Psoas muscle (tissue), 8 donors: ENCODE measurements around the gene SLC6A17. TPM values are rescaled to one million over a fixed set of nuclear protein-coding genes. Genes with fewer than 3 reads are reported as not detected.
A peak's percentile ranks its signal among the peaks of the same experiment; 100 is the strongest.

Experiments used
- ATAC-seq, 4 donors: fragments of 200-7000 bp; cut with Tn5 transposase; one replicate each; pipeline ENCODE4 v1.9.1; 2020; ENCODE audit warnings: moderate library complexity in 3 of 4, mild to moderate bottlenecking in 2 of 4
- DNase-seq, 2 donors: peaks; one replicate each; pipeline ENCODE4 v3.0.0-alpha.2; 2020
- H3K27ac ChIP-seq: fragments of 200-600 bp; one replicate; pipeline ENCODE4 v1.8.0; 2022
- H3K27me3 ChIP-seq, 3 donors: fragments of 200-600 bp in 1 of 3; one replicate each; pipeline versions ENCODE4 v1.6.1 to v1.8.0; 2013 to 2022; ENCODE audit warnings: low read length in 2 of 3, mild to moderate bottlenecking in 2 of 3, moderate library complexity in 1 of 3; ENCODE audit not compliant: insufficient read depth in 3 of 3
- H3K36me3 ChIP-seq, 2 donors: fragments of 200-600 bp in 1 of 2; one replicate each; pipeline versions ENCODE4 v1.6.1 to v1.8.0; 2013 to 2022; ENCODE audit warnings: low read depth in 1 of 2, mild to moderate bottlenecking in 1 of 2, moderate library complexity in 1 of 2; ENCODE audit not compliant: insufficient read depth in 1 of 2
- H3K4me1 ChIP-seq: fragments of 200-600 bp; one replicate; pipeline ENCODE4 v1.8.0; 2022
- H3K4me3 ChIP-seq: fragments of 200-600 bp; one replicate; pipeline ENCODE4 v1.8.0; 2022; ENCODE audit warnings: mild to moderate bottlenecking
- H3K9me3 ChIP-seq: fragments of 200-600 bp; one replicate; pipeline ENCODE4 v1.8.0; 2022
- WGBS, 3 donors: extraction: QIAGEN DNeasy Blood & Tissue Kit; methylation state at CpG; one replicate each; pipeline versions ENCODE4 v1.1.6 to v1.1.7; 2013; 5-methylcytosine and 5-hydroxymethylcytosine counted together
- intact Hi-C, 2 donors: fragments of 100-400 bp; cut with DNase I; formaldehyde crosslinking; loops; one replicate each; pipeline versions ENCODE4 v1.11.0 to v1.14.2; 2022
- polyA plus RNA-seq, 3 donors: library from polyadenylated mRNA; stranded (reverse); fragments of 200-250 nt; gene quantifications; one replicate each; pipeline ENCODE4 v1.2.3, GENCODE V29; 2013
- total RNA-seq, 4 donors: library from RNA; stranded (reverse); fragmentation: NEBNext Ultra II Directional in 2 of 4; extraction: Animal tissue kit (Norgen Biotek cat#: 25700) in 2 of 4; gene quantifications; one replicate each; pipeline versions ENCODE4 v1.2.1 to v1.2.4, GENCODE V29; 2021 to 2023
- TF ChIP-seq, protein P1 (sequence below): fragments of 200-600 bp; IDR thresholded peaks from one replicate; pipeline ENCODE4 v1.8.0; 2022; ENCODE audit warnings: antibody characterized with exemption
- donor health status: healthy with polysubstance abuse.
- donor health status: DM: no; HTN: no; CAD: no; lungs with moderate emphysema.
- donor health status: Bipolar disorder and iron deficiency.
- donor health status: healthy.
- donor health status: DM: yes; HTN: yes; CAD: no.
- donor health status: DM: no; HTN: no; CAD: no.
- donor health status: DM: no; HTN: no; CAD: no.
- donor health status: DM: yes; HTN: yes; CAD: no.

SLC6A17 gene
- total and polyA plus RNA-seq, 7 donors = 0.03 to 0.19 (median 0.10) TPM

DNA sequence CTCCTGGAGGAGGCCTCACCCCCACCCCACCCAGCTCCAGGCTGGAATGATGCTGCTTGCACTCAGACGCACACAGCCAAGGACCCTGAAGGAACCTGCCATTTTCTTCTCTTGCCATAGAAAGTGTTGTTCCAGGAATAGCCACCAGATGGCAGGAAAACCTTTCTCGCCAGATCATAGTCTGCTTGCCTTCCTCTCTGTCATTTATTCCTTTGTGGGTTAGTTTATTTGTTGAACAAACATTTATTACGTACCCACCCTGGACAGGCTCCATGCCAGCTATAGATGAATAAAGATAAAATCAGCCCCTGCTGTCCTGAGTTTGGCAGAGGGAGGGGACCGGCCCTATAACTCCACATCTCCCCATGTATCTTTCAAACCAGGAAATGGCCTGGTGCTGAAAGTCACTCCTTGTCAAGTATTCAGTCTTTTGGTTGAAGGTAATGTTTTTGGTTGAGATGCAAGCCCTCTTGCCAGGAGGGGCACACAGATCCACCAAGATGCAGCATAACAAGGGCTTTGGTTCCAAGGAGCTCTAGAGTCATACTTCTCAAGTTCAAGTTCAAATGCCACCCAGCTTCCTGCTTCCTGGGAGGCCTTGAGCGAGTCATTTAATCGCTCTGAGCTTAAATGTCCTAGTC is 52.8 kb downstream of the SLC6A17 start:
- ATAC-seq (peak; percentile 58 to 83 (median 68)), DNase-seq (no peak)
- Histone ChIP-seq H3K27ac (no peak overlapping the region), H3K36me3 (no peaks in the 10 kb centered on the region), H3K27me3 (no peaks in the 10 kb centered on the region), H3K9me3 (no peaks in the 10 kb centered on the region), H3K4me3 (no peak overlapping the region), H3K4me1 (no peaks in the 10 kb centered on the region)
- 31 to 34% (median 33%) methylated on average over 6 of the region's 6 CpGs for WGBS, 3 donors
- TF ChIP-seq, protein P1, sequence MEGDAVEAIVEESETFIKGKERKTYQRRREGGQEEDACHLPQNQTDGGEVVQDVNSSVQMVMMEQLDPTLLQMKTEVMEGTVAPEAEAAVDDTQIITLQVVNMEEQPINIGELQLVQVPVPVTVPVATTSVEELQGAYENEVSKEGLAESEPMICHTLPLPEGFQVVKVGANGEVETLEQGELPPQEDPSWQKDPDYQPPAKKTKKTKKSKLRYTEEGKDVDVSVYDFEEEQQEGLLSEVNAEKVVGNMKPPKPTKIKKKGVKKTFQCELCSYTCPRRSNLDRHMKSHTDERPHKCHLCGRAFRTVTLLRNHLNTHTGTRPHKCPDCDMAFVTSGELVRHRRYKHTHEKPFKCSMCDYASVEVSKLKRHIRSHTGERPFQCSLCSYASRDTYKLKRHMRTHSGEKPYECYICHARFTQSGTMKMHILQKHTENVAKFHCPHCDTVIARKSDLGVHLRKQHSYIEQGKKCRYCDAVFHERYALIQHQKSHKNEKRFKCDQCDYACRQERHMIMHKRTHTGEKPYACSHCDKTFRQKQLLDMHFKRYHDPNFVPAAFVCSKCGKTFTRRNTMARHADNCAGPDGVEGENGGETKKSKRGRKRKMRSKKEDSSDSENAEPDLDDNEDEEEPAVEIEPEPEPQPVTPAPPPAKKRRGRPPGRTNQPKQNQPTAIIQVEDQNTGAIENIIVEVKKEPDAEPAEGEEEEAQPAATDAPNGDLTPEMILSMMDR = peak; percentile 89
- intact Hi-C loops = loop anchor here (1.0 to 10.0 kb wide), 3 partner anchors 109 to 292 kb away; no protein-coding TSS in a partner anchor

DNA sequence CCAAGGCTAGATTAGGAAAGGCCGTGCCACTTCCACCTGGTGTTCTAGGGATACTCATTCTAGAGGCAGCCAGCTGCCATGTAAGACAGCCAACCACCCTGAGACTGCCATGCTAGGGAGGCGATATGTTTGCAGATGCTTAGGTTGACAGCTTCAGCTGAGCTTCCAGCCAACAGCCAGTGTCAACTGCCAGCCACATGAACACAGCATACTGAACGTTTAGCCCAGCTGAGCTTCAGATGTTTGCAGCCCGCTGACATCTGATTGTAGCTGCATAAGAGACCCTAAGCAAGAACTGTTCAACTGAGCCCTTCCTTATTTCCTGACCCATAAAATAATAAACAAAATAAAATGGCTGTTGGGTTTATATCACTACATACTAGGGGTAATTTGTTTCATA is 54.9 kb downstream of the SLC6A17 start:
- DNase-seq (no peak), ATAC-seq (no peak)

DNA sequence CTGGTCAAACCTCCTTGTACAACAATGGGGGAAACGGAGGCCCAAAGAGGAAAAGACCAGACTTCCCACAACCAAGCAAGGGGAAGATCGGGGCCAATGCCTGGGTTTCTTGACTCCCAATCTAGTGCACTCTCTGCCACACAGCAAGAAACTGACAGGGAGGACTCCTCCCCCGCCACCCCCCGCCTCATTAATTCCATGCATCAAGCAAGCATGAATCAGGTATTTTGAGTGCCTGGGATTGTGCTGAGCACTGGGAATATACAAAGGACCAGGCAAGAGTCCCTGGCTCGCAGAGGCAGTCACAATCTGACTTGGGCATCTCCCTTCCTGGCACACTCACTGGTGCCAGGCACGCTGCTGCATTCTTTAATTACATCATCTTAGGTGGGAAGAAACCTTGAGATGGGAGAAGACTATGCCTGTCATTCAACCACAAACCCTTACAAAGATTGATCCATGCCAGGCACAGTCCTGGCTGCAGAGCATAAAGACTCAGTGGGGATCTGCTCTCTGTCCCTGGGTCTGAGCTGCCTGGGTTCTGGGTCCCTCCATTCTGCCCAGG is 55.4 kb downstream of the SLC6A17 start:
- WGBS, 3 donors = 84 to 89% (median 84%) methylated on average over 6 of the region's 6 CpGs
- Histone ChIP-seq H3K4me3 (no peak overlapping the region), H3K4me1 (no peaks in the 10 kb centered on the region), H3K36me3 (no peaks in the 10 kb centered on the region), H3K9me3 (no peaks in the 10 kb centered on the region), H3K27ac (no peak overlapping the region), H3K27me3 (no peaks in the 10 kb centered on the region)
- ATAC-seq = no peak
- TF ChIP-seq, protein P1 = no peak
- no peak for DNase-seq
- intact Hi-C loops = loop anchor here (2.0 to 10.0 kb wide), 3 partner anchors 107 to 289 kb away; no protein-coding TSS in a partner anchor

More for the DNA sequence above, 54.9 kb downstream of the SLC6A17 start:
- intact Hi-C loops = loop anchor here in 1 of 2 donors (2.0 to 10.0 kb wide), 2 partner anchors 256 to 290 kb away; no protein-coding TSS in a partner anchor
- H3K27ac ChIP-seq = no peak overlapping the region
- H3K9me3 ChIP-seq = no peaks in the 10 kb centered on the region
- no peaks in the 10 kb centered on the region for H3K27me3 ChIP-seq
- H3K4me1 ChIP-seq = no peaks in the 10 kb centered on the region
- H3K4me3 ChIP-seq = no peak overlapping the region
- no peaks in the 10 kb centered on the region for H3K36me3 ChIP-seq
- TF ChIP-seq, protein P1 = no peak
- WGBS, 3 donors = 54 to 78% (median 58%) methylated on average over 4 of the region's 4 CpGs

DNA sequence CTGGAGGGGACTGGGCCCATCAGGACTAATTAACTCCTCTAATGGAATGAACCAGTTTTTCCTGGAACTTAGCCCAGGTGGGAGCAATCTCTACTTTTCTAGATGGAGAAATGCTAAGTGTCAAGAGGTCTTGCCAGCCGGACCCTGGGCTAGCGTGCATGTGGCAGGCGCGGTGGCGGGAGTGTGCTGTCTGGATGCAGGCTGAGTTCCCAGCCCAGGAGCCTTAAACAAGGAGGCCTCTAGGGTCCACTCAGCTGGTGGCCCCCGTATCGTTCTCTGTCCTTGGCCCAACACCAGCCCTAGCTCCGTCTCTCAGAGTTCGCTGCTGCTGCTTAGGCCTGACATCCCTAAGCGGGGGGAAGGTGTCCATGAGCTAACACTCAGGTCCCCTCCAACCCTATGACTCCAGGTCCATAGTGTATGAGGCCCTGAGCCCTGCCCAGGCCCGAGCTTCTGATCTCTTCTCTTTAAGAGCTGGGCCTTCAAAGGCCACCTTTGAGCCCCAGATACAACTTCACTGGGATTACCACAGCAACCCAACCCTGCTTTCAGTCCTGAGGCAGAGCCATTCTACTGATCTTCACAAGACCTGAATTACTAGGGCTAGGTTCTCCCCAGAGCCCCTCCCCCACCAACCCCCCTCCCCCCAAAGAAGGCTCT is 56.1 kb downstream of the SLC6A17 start:
- no peak overlapping the region for H3K4me3 ChIP-seq
- no peaks in the 10 kb centered on the region for H3K36me3 ChIP-seq
- no peaks in the 10 kb centered on the region for H3K9me3 ChIP-seq
- ATAC-seq (no peak), DNase-seq (no peak)
- H3K27me3 ChIP-seq = peaks cover 0 to 7% (median 3%) of the 10 kb centered on the region in 3 donors
- H3K27ac ChIP-seq = no peak overlapping the region
- intact Hi-C loops = loop anchor here (2.0 to 10.0 kb wide), 2 partner anchors 106 to 288 kb away; no protein-coding TSS in a partner anchor
- 78 to 83% (median 83%) methylated on average over 11 of the region's 11 CpGs for WGBS, 3 donors
- TF ChIP-seq, protein P1 = no peak
- H3K4me1 ChIP-seq = no peaks in the 10 kb centered on the region
